MG63 (cell line): ENCODE results near the gene PDS5A. TPM values are rescaled to one million over a fixed set of nuclear protein-coding genes. Genes with fewer than 3 reads are reported as not detected.
A peak's percentile ranks its signal among the peaks of the same experiment; 100 is the strongest.
"Not testable (repeated sequence)": the region's sequence is repeated elsewhere in the genome, so short reads cannot be mapped to it uniquely, and the experiment has no call there.

ENCODE experiments used
- DNase-seq: peaks from one replicate; pipeline ENCODE4 v3.0.0-alpha.2; 2020
- H3K27me3 ChIP-seq: fragments of 250-450 bp; sonication (Bioruptor Pico); 2 replicates; pipeline ENCODE4 v1.5.1; 2020; ENCODE audit warnings: mild to moderate bottlenecking, moderate library complexity
- H3K36me3 ChIP-seq: fragments of 250-450 bp; sonication (Bioruptor Pico); 2 replicates; pipeline ENCODE4 v1.5.1; 2020; ENCODE audit warnings: mild to moderate bottlenecking, moderate library complexity
- H3K4me3 ChIP-seq: fragments of 250-450 bp; sonication (Bioruptor Pico); 2 replicates; pipeline ENCODE4 v1.5.1; 2020; ENCODE audit warnings: mild to moderate bottlenecking, moderate library complexity
- H3K9me3 ChIP-seq: fragments of 250-450 bp; sonication (Bioruptor Pico); 2 replicates; pipeline ENCODE4 v1.5.1; 2020; ENCODE audit warnings: mild to moderate bottlenecking, moderate library complexity
- total RNA-seq: library from RNA; depleted of rRNA; stranded (reverse); fragments of >200 nt; shearing (Covaris generic); gene quantifications from 2 replicates; pipeline ENCODE4 v1.2.3, GENCODE V29; 2014; ENCODE audit warnings: low replicate concordance; rRNA removed

PDS5A gene, protein sequence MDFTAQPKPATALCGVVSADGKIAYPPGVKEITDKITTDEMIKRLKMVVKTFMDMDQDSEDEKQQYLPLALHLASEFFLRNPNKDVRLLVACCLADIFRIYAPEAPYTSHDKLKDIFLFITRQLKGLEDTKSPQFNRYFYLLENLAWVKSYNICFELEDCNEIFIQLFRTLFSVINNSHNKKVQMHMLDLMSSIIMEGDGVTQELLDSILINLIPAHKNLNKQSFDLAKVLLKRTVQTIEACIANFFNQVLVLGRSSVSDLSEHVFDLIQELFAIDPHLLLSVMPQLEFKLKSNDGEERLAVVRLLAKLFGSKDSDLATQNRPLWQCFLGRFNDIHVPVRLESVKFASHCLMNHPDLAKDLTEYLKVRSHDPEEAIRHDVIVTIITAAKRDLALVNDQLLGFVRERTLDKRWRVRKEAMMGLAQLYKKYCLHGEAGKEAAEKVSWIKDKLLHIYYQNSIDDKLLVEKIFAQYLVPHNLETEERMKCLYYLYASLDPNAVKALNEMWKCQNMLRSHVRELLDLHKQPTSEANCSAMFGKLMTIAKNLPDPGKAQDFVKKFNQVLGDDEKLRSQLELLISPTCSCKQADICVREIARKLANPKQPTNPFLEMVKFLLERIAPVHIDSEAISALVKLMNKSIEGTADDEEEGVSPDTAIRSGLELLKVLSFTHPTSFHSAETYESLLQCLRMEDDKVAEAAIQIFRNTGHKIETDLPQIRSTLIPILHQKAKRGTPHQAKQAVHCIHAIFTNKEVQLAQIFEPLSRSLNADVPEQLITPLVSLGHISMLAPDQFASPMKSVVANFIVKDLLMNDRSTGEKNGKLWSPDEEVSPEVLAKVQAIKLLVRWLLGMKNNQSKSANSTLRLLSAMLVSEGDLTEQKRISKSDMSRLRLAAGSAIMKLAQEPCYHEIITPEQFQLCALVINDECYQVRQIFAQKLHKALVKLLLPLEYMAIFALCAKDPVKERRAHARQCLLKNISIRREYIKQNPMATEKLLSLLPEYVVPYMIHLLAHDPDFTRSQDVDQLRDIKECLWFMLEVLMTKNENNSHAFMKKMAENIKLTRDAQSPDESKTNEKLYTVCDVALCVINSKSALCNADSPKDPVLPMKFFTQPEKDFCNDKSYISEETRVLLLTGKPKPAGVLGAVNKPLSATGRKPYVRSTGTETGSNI (N-terminal part only)
- 19.2 and 30.7 TPM in 2 replicates for total RNA-seq

DNA sequence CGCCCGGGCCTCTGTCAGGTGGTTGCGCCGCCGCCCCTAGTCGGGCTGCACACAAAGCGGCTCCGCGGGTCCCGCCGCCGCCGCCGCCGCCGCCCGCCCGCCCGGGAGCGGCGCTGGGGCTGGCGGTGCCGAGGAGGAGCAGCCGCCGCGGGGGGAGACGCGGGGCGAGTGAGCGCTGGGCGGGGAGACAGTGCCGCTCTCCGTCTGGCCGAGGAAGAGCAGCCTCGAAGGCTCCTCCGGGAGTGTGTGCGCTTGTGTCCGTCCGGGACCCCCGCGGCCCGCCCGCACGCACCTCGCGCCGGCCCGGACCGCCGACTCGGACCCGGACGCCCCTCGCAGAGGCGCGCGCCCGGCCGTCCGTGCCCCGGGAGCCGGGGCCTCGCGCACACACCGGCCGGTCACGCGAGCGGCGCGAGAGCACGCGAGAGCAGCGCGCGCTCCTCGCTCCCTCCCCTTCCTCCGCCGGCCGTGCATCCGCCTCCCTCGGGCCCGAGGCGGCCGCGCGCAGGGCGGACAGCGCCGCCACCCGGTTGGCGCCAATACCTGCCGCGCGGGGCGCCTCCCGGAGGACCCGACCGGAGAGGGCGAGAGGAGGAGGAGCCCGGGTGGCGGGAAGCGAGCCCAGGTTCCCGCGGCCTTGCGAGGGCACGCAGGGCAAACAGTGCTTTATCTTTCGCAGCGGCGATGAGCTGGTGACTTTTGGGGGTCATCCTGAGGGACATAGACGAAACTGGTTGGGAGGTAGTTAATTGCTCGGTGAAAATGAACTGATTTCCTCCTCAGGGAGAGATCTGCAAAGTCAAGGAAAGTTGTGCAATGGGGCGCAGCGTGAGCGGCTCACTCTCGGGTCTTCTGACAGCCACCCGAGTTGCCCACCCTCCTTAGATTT is at the start of gene PDS5A:
TSS of gene PDS5A (minus strand) at position 423 of the 889 bp plus-strand sequence. CDS start 1,334 bp downstream, outside the sequence.
- Histone ChIP-seq H3K4me3 (peak within 1 kb of the TSS; percentile 82), H3K27me3 (no peaks in the 10 kb centered on the region), H3K9me3 (no peaks in the 10 kb centered on the region), H3K36me3 (peaks cover 27% of the 10 kb centered on the region)
- peak; percentile 87 for DNase-seq

DNA sequence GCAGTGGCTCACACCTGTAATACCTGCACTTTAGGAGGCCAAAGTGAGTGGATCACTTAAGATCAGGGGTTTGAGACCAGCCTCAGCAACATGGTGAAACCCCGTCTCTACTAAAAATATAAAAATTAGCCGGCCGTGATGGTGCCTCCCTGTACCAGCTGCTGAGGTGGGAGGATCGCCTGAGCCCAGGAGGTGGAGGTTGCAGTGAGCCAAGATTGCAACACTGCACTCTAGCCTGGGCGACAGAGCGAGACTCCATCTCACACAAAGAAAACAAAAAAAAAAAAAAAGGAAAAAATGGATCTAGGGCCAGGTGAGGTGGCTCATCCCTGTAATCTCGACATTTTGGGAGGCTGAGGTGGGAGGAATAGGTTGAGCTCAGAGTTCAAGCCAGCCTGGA is 46.3 kb upstream of the PDS5A start:
- not testable (repeated sequence) for H3K4me3 ChIP-seq, H3K36me3 ChIP-seq, DNase-seq

DNA sequence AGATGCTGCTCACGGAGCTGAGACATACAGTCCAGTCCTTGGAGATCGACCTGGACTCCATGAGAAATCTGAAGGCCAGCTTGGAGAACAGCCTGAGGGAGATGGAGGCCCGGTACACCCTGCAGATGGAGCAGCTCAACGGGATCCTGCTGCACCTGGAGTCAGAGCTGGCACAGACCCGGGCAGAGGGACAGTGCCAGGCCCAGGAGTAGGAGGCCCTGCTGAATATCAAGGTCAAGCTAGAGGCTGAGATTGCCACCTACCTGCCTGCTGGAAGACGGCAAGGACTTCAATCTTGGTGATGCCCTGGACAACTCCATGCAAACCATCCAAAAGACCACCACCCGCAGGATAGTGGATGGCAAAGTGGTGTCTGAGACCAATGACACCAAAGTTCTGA is 43.4 kb upstream of the PDS5A start:
- not testable (repeated sequence) for H3K27me3 ChIP-seq, H3K4me3 ChIP-seq, DNase-seq, H3K36me3 ChIP-seq, H3K9me3 ChIP-seq

More for the DNA sequence above, 46.3 kb upstream of the PDS5A start:
- not testable (repeated sequence) for H3K9me3 ChIP-seq, H3K27me3 ChIP-seq

DNA sequence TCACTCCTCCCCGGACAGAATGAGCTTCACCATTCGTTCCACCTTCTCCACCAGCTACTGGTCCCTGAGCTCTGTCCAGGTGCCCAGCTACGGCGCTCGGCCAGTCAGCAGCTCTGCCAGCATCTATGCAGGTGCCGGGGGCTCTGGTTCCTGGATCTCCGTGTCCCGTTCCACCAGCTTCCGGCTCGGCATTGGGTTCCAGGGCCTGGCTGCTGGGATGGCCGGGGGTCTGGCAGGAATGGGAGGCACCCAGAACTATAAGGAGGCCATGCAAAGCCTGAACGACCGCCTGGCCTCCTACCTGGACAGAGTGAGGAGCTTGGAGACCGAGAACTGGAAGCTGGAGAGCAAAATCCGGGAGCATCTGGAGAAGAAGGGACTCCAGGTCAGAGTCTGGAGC is 42.5 kb upstream of the PDS5A start:
- no peak for DNase-seq
- Histone ChIP-seq H3K27me3 (no peaks in the 10 kb centered on the region), H3K9me3 (no peaks in the 10 kb centered on the region), H3K36me3 (no peaks in the 10 kb centered on the region), H3K4me3 (no peak overlapping the region)

DNA sequence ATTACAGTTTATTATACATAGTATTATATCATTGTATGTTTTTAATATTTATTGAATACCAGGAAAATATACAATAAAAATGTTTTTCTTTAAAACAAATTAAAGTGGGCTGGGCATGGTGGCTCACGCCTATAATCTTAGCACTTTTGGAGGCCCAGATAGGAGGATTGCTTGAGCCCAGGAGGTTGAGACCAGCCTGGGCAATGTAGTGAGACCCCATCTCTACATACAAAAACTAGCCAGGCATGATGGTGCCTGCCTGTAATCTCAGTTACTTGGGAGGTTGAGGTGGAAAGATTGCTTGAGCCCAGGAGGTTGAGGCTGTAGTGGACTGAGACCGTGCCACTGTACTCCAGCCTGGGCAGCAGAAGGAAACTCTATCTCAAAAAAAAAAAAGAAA is 38.3 kb upstream of the PDS5A start:
- H3K27me3 ChIP-seq: no peaks in the 10 kb centered on the region
- no peaks in the 10 kb centered on the region for H3K9me3 ChIP-seq
- DNase-seq: no peak
- no peak overlapping the region for H3K4me3 ChIP-seq
- H3K36me3 ChIP-seq: no peaks in the 10 kb centered on the region

DNA sequence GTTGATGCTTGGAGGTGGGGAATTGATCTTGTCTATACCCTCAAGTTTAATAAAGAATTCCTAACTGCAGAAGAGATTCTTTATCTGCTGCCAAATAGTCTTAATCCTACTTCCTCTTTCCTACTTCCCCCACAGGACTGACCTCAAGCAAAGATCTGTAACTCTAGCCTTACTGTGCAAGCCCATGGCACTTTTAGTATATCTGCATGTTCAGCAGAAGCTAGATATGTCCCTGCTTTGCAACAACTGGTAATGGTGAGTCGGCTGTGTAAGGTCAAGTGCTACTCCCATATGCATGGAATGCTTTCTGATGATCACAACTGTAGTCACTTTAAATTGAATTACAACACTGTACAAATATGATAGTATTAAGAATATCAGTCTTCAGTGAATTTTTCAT is 26.3 kb upstream of the PDS5A start:
- H3K9me3 ChIP-seq: no peaks in the 10 kb centered on the region
- H3K27me3 ChIP-seq: no peaks in the 10 kb centered on the region
- H3K36me3 ChIP-seq: no peaks in the 10 kb centered on the region
- no peak overlapping the region for H3K4me3 ChIP-seq
- peak; percentile 31 for DNase-seq

DNA sequence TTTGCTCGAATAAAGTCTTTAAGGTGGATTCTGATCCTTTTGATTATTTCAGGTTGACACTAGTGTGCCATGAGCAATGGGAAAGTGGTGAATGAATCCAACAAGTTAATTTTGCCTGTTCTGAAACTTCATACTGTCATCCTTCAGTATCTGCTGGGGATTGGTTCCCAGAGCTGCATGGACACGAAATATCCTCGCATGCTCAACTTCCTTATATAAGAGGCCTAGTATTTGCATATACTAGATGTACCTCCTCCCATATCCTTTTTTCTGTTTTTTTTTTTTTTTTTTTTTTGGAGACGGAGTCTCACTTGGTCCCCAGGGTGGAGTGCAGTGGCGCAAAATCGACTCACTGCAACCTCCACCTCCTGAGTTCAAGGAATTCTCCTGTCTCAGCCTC is 23.0 kb upstream of the PDS5A start:
- Histone ChIP-seq H3K9me3 (no peaks in the 10 kb centered on the region), H3K4me3 (no peak overlapping the region), H3K36me3 (no peaks in the 10 kb centered on the region), H3K27me3 (no peaks in the 10 kb centered on the region)
- no peak for DNase-seq

DNA sequence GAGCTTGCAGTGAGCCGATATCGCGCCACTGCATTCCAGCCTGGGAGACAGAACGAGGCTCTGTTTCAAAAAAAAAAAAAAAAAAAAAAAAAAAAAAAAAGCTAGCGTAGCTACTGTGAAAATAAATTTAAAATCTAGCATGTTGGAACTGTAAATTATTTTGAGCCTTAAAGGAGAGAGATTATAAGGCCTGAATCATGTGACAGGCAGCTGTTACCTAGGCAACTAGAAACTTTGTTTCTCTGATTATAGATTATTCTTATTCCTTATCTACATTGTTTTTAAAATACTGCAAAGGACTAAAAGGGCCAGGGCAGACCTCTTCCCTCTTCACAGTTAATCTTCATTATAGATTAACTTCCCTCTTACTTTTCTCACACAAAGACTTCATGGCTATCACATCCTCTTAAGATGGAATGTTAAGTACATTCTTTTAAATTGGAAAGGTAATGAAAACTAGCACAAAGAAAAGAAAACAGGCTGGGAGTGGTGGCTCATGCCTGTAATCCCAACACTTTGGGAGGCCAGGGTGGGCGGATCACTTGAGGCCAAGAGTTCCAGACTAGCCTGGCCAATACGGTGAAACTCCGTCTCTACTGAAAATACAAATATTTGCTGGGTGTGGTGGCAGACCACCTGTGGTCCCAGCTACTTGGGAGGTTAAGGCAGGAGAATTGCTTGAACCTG is 21.1 kb upstream of the PDS5A start:
- H3K9me3 ChIP-seq: no peaks in the 10 kb centered on the region
- H3K4me3 ChIP-seq: no peak overlapping the region
- H3K36me3 ChIP-seq: no peaks in the 10 kb centered on the region
- DNase-seq: no peak
- H3K27me3 ChIP-seq: no peaks in the 10 kb centered on the region

DNA sequence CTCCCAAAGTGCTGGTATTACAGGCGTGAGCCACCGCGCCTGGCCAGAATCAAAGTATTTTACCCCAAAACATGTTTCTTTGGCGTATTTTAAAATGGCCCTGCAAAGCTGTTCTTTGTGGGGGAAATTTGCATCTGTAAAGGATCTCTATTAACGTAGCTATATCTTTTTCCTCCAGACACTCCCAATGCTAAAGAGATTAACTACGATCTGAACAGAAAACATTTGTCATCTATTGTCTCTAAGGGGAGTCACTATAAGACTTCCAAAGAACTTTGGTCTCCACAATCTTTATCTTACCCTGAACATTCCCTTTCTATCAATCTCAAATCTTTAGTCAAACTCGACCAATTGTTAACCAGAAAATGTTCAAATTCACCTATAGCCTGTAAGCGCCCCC is 19.1 kb upstream of the PDS5A start:
- no peaks in the 10 kb centered on the region for H3K27me3 ChIP-seq
- H3K4me3 ChIP-seq: no peak overlapping the region
- no peaks in the 10 kb centered on the region for H3K36me3 ChIP-seq
- no peaks in the 10 kb centered on the region for H3K9me3 ChIP-seq
- no peak for DNase-seq

DNA sequence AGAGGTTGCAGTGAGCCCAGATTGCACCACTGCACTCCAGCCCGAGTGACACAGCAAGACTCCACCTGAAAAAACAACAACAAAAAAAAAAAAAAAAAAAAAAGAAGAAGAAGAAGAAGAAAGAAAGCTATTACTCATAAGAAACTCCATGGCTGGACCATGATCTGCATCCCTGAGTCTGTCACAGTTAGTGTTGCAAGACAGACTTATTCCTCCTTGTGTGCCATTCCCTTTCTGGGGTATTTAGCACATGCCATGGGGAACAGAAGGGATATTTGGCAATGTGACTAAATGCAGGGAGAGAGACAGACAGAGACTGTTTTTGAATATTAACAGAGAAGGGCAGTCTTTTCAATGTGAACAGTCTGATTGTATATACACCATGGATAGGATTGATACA is 16.7 kb upstream of the PDS5A start:
- DNase-seq: no peak
- Histone ChIP-seq H3K9me3 (no peaks in the 10 kb centered on the region), H3K27me3 (no peaks in the 10 kb centered on the region), H3K36me3 (no peaks in the 10 kb centered on the region), H3K4me3 (no peak overlapping the region)

DNA sequence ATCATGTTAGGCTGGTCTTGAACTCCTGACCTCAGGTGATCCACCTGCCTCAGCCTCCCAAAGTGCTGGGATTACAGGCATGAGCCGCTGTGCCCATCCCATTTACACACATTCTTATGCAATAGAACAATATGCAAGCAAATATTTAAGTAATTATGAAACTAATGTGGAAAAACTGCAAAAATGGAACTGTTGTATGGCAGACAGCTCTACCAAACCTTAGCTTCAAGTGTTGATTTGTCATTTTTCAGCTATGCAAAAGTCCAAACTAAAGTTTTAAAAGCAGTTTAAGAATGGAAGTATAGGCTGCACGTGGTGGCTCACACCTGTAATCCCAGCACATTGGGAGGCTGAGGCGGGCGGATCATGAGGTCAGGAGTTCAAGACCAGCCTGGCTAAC is 11.7 kb upstream of the PDS5A start:
- H3K4me3 ChIP-seq, H3K27me3 ChIP-seq, H3K36me3 ChIP-seq, DNase-seq, H3K9me3 ChIP-seq: not testable (repeated sequence)

DNA sequence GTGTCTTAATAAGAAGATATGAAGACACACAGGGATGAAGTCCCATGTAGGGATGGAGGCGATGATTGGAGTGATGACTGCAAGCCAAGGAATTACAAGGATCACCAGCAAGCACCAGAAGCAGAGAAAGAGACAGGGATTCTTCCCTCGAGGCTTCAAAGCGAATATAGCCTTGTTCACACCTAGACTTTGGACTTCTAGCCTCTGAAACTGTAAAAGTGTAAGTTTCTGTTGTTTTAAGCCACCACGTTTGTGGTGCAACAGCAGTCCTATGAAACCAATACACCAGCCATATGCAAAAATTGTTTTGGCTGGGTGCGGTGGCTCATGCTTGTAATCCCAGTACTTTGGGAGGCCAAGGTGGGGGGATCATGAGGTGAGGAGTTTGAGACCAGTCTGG is 9.8 kb upstream of the PDS5A start:
- no peaks in the 10 kb centered on the region for H3K27me3 ChIP-seq
- no peak for DNase-seq
- no peaks in the 10 kb centered on the region for H3K9me3 ChIP-seq
- H3K4me3 ChIP-seq: no peak overlapping the region
- H3K36me3 ChIP-seq: no peaks in the 10 kb centered on the region

DNA sequence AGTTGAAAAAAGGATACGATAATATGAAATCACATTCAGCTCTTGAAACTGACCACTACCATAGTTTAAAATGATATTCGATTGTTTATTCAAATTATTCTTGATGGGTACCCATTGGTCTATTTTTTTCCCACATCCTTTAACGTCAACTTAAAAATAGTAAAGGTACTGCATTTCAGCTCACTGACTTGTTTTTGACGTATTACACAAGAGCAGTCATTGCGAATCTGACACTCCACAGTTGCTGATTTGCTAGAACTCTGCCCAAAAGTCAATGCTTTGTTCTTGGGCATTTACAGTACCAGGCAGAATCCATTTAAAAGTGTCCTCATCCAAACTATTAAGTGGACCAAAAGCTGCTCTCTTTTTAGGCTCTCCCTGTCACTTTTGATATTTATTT is 1.2 kb upstream of the PDS5A start:
- Histone ChIP-seq H3K36me3 (peaks cover 18% of the 10 kb centered on the region), H3K27me3 (no peaks in the 10 kb centered on the region), H3K4me3 (no peak overlapping the region), H3K9me3 (no peaks in the 10 kb centered on the region)
- no peak for DNase-seq

DNA sequence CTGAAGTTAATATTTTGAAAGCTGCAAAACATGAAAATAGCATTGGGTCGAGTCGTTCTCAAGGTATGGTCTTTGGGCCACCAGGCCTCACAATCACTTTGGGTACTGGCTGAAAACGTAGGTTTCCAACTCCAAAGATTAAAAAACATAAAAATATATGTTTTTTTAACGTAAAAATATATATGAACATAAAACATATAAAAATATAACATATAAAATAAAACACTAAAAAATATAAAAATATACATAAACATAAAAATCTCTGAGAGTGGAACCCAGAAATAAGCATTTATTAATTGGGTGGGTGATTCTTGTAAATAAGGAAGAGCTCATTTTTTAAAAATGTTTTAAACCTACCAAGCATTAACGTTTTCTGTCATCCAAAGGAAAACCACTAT is 666 bp upstream of the PDS5A start:
- no peaks in the 10 kb centered on the region for H3K9me3 ChIP-seq
- no peak for DNase-seq
- peaks cover 21% of the 10 kb centered on the region for H3K36me3 ChIP-seq
- peak overlapping the region; percentile 50 for H3K4me3 ChIP-seq
- no peaks in the 10 kb centered on the region for H3K27me3 ChIP-seq

DNA sequence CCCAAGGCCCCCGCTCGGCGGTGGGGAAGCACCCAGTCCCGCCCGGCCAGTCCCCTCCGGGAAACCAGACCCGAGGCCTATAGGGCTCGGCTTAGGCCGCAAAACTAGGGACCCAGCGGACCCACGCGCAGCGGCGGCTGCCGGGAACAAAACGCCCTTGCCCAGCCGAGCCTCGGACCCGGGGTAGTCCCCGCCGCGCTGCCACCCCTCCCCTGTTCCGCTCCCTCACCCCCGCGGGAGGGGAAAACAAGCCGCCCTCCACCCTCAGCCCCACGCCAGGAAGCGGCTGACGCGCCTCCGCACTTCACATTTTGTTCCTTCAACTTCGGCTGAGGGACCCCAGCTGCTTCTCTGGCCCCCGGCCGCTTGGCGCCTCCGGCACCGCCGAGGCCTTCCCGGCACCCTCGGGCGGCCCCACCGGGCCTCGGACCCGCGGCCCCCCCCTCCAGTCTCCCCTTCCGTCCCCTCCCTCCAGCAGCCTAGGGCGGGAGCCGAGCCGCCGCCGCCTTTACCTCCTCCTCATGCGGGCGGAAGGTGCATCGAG is 694 bp downstream of the PDS5A start:
- H3K4me3 ChIP-seq: peak overlapping the region; percentile 82
- DNase-seq: peak; percentile 32

More for the DNA sequence above, 694 bp downstream of the PDS5A start:
- no peaks in the 10 kb centered on the region for H3K9me3 ChIP-seq
- no peaks in the 10 kb centered on the region for H3K27me3 ChIP-seq
- H3K36me3 ChIP-seq: peaks cover 29% of the 10 kb centered on the region
